Suppressor macrophage treated with lipopolysaccharide for 4 hours (primary cell): ENCODE results near the gene CRHR2.
"Not testable (repeated sequence)": the region's sequence is repeated elsewhere in the genome, so short reads cannot be mapped to it uniquely, and the experiment has no call there.

Experiments
- DNase-seq: peaks from one replicate; pipeline ENCODE4 v3.0.0-alpha.2; 2020

CRHR2 gene

DNA sequence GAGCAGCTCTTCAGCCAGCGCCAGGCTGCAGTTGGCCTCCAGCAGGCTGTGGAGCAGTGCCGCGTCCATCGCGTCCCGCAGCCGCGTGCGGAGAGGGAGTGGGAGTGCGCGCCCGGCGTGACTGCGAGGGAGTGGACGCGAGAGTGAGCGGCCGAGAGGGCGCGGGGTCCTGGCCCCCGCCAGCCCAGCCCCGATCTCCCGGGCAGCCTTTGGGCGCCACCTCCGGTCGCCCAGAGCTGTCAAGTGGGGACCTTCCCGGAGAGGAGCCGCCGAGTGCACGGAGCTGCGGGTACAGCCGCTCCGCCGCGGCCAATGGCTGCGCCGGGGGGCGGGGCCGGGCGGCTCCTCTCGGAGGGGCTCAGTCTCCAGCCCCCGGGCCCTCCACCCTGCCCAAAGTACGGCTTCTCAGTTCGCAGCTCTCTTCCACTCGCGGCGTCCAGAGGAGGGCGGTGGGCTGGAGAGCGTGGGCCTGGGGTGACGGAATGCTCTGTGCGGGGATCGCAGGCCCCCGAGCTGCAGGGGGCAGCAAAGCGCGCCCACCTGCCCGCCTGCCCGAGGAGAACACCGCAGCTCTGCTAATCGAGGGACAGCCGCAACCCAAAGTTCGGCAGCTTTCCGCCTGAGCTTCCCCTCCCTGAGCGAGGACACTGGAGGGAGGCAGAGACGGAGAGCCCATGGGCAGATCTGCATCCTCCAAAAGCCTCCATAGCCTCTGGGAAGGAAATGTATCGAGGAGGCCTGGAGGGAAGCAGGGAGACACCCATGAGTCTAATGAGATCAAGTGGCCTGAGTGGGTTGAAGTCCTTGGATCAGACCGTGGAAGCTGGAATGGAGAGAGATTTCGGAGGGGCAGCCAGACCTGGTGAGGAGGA lies at the start of gene CRHR2:
Gene CRHR2, minus strand, starts transcription at position 245 of the 872 bp plus-strand sequence. Its CDS starts 176 bp downstream, at position 69.
- DNase-seq, result peak; percentile 7

DNA sequence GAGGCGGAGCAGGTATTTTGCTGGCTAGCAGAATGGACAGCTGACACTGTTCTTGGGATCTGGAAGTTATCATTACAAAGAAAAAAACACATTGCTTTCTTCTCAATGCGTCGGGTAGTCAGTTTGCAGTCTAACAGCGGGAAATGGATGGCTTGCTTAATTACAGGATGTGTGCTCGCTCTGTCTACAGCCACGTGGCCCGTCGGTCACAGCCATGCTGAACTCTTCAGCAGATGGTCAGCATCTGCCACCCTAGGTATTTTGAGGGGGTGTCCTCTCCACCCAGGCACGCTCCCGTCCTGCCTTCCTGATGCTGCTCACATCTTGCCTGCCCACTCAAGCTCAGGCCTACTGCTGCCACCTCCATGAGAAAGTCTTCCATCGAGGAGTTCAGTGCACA lies 49.3 kb upstream of the CRHR2 start:
- no peak for DNase-seq

DNA sequence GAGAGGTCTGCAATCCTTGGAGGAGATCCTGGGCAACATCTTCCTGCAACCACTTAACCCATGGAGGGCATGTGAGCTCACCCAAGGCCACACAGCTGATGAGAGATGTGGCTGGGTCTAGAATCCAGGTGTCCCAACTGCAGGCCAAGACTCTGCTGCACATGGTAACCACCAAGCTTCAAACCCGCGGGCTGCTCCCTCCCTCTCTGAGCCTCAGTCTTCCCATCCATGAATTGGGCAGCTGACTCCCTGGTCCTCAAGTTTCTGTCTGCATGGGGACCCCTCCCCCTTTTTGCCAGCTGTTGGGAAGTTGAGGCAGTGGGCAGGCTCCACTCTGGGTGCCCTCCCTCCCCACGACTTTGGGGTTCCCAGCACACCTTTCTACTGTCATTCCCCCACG lies 48.7 kb upstream of the CRHR2 start:
- no peak for DNase-seq

DNA sequence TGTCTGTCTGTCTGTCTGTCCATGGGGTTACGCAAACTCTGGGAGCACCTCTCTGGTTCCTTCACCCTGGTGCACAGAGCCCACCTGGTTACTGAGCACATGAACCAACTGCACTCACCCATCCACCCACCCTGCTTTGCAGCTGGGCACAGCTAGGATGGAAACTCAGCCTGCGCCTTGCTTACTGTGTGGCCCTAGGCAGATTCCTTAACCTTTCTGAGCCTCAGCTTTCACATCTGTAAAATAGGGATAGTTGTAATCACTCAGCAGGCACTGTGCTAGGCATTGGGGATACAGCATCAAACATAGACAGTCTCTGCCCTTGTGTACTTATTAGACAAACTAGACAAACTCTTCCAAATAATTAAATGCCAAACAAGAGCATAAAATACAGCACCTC lies 47.8 kb upstream of the CRHR2 start:
- no peak for DNase-seq

DNA sequence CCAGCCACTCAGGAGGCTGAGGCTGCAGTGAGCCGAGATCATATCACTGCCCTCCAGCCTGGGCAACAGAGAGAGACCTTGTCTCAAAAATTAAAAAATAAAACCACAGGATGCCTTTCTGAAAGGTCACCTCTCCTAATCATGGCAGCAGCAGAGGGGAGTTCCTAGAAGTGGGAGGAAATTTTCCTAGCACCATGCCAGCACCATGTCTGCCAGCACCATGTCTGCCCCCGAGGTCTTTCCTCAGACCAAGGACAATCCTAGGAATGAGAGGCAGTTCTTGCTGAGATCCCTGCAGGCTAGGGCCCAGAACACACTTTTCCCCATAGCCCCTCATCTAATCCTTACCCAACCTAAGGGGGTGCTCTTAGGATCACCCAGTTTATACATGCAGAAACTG lies 47.4 kb upstream of the CRHR2 start:
- DNase-seq, result no peak

DNA sequence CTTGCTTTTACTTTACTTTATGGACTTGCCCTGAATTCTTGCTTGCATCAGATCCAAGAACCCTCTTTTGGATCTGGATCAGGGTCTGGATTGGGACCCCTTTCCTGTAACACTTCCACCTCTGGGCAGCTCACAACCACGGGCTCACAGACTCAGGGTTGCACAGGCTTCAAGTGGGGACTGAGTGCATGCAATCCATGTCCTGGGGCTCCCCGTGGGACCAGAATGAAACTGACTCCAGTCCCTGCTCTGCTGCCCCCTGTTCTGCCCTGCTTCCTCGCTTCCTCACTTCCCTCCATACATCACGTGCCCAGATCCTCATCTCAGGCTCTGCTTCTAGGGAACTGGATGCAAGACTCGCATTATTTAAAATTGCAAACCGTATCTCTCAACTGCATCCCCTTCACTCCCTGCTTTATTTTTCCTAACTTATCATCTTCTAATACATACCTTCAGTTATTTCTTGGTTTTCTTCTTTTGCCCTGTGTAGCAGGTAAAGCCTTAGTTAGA lies 46.4 kb upstream of the CRHR2 start:
- no peak for DNase-seq

DNA sequence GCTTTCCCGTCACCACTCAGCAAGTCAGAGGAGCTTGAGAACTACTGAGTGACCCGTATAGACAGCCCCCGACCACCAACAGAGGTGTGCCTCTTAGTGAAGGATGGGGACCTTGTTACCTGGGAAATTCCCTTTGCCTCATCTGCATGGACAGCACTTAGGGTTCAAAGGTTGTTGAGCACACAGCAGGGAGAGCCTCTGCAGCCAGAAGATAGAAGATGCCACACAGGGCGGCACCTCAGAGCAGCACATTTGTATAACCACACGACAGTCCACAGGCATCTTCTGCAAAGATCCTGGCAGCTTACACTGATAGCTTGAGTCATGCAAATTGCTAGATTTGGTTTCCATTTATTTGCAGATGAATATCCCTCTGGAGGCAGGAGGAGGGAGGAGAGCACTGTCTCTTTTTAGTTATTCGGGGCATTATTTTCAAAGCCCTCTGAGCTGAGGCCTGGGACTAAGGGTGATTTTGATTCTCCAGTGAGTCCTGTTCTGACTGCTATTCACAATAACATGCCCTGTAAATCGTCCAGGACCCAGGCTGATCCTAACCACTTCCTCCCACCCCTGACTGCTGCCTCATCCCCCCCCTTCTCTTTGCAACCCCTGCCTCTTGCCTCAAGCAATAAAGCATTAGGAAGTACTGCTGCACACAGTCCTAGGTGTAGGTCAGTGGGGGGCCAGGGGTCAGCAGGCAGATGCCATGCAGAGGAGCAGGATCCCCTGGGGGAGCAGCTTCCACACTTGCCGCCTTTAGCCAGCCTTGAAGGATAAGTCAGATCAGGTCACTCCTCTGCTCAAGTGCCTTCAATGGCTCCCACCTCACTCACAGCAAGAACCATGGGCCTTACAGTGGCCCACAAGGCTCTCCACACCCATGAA lies 45.0 kb upstream of the CRHR2 start:
- DNase-seq, result no peak

DNA sequence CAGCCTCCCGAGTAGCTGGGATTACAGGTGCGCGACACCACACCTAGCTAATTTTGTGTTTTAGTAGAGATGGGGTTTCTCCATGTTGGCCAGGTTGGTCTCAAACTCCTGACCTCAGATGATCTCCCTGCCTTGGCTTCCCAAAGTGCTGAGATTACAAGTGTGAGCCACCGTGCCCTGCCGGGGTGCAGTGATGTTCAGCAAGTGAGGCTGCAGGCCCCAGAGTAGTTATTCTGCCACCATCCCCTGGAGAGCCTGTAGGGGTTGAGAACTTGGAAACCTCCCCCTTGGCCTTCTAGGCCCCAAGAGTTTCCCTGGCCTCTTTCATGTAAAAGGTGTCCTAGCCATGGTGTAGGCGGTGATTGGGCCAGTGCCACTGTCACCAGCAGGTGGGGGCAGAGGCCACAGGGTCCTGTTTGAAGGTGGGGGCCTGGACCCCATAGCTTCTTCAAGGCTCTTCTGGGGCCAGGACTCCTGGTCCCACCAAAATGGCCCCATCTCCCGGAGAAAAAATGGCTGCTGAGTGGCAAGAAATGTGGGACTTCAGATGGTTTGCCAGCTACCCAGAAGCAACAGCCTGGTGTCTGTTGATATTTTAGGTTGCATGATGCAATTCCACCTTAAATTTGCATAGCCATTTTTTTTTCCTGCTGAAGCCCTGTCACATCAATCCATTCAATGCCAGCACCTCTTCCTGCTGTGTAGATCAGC lies 44.2 kb upstream of the CRHR2 start:
- DNase-seq, result no peak

DNA sequence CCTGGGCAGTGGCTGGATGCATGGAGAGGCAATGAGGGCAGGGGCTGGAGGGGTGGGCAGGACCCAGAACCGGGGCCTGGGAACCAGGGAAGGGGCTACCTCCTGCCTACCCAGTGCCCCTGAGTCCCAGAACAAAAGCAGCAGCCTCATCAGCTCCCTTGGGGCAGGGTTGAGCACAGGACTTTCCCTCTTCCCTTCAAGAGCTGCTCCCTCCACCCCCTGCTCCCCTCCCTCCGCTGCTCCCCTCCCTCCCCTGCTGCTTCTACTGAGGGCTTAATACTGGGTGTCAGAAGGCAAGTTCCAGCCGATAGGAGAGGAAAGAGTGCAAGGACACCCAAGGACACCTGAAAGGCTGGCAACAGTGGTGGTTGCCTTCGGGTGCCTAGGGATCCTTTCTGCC lies 41.5 kb upstream of the CRHR2 start:
- DNase-seq, result no peak

DNA sequence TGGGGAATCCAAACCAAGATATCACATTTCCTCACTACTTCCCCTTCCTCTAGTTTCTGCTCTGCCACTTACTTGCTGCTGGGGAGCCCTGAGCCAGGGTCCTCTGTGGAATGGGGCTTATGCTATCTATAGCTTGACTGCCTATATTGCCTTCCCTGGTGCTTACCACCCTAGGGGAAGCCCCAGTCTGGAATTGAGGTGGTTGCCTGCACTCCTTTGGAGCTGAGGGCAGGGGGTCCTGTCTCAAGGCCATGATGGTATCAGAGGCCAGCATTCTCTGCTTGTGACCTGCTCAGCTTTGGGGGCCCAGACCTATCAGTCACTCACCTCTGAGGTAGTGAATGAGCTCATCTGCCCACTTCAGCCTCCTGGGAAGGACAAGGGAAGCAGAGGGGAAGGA lies 40.4 kb upstream of the CRHR2 start:
- no peak for DNase-seq

DNA sequence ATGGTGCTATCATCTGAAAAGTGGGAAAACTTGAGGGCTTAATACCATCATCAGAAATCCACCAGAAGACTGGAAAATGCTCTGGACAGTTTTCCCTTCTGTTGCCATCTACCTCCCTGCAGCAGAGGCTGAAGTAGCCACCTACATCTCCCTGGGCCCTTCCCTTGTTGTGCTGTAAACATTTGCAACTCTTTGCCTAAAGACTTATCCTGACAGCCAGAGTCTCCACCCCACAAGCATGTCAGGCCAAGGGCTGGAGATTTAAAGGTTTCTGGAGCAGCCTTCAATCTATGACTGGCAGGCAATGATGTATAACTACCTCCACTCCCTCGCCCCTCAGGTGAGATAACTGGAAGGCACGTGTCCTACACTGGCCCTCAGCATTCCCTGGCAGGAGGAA lies 39.9 kb upstream of the CRHR2 start:
- DNase-seq, result no peak

DNA sequence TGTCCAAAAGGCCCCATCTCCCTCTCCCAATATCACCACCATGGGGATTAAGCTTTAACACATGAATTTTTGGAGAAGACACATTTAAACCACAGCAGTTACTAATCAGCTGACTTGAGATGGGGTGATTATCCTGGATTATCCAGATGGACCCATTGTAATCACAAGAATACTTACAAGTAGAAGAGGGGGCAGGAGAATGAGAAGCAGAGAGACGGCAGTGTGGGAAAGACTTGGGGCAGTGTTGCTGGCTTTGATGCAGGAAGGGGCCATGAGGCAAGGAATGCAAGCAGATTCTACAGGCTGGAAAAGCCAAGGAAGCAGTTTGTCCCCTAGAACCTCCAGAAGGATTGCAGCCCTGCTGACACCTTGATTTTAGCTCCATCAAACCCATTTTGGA lies 39.0 kb upstream of the CRHR2 start:
- DNase-seq, result no peak

DNA sequence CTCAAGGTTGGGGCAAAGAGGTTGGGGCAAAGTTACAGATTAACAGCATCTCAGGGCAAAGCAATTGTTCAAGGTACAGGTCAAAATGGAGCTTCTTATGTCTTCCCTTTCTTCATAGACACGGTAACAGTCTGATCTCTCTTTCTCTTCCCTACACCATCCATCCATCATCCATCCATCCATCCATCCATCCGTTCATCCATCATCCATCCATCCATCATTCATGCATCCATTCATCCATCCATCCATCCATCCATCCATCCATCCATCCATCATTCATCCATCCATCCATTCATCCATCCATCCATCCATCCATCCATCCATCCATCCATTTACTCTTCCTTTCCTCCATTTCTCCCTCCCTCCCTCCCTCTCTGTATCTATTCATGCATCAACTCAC lies 37.2 kb upstream of the CRHR2 start:
- not testable (repeated sequence) for DNase-seq

DNA sequence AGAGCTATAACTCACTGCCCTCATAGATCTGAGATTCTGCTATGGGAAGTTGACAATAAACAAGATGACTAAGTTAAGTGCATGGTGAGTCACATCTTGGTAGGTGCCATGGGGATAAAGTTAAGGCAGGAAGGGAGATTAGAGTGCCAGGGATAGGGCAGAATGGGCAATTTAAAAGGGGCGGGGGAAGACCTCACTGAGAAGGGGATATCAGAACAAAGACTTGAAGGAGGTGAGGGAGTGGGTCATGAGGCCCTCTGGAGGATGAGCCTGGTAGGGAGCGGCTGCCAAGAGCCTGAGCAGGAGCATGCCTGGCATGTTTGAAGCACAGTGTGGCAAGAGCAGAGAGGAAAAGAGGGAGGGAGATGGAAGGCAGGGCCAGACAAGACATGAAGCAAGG lies 34.9 kb upstream of the CRHR2 start:
- DNase-seq, result no peak

DNA sequence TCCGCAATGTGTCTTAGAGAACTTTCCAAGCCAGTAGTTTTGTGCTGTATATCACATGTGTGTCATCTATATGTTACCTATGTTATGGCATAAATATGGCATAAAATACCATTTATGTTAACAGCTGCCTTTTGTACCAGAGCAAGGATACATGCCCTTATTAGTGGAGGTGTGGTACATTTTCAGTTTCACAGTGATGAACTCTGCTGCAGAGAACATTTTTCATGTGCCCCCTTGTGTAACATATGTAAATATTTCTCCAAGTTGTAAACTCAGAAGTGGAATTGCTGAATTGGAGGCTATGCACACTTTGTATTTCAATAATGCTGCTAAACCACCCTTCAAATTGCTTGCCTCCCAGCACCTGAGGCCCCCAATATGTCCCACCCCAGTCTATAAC lies 31.9 kb upstream of the CRHR2 start:
- DNase-seq, result no peak

DNA sequence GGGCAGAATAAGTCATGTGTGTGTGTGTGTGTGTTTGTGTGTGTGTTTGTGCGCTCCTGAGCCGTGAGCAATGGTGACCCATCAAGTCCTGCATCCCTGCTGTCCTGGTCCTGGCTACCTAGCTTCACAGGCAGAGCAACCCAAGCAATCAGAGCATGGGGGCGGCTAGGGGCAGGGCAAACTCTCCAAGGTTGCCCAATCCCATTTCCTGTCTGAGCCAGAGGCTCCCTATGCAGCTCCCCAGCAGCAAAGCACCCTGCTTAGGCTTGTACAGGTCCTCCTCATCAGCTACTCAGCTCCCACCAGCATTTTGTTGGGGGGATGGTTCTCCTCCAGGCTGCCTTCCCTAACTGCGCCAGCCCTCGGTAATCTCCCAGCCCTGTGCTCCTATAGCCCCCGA lies 31.1 kb upstream of the CRHR2 start:
- peak; percentile 10 for DNase-seq

DNA sequence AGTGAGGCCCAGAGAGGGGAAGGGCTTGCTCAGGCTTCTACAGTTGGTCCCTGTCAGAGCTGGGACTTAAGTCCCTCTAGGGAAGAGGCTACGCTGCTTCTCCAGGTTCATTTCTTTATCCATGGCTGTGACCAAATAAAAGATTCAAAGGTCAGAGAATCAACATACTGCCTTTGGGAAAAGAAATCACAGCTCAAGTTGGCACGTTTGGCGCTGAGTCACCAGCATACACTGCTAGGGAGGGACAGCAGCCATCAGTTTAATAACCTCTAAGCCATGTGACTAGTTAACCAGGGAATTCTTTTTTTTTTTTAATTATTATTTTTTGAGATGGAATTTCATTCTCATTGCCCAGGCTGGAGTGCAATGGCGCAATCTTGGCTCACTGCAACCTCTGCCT lies 28.4 kb upstream of the CRHR2 start:
- no peak for DNase-seq

DNA sequence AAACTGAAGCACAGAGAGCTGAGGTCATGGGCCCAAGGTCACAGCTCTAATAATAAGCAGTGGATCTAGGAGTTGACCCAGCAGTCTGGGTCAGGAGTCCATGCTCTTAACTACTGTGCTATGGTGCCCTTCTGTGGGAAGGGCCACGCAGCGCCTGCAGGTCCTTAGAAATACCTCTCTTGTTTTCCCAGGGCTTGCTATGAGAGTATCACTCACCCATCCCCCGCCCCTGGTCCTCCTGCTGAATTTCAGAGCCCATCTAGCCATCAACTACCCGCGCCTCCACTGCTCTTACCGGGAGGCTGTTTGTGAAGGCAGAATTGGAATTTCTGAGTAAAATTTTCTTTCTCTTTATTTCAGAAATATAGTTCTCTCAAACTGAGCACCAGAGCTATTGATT lies 27.3 kb upstream of the CRHR2 start:
- no peak for DNase-seq

DNA sequence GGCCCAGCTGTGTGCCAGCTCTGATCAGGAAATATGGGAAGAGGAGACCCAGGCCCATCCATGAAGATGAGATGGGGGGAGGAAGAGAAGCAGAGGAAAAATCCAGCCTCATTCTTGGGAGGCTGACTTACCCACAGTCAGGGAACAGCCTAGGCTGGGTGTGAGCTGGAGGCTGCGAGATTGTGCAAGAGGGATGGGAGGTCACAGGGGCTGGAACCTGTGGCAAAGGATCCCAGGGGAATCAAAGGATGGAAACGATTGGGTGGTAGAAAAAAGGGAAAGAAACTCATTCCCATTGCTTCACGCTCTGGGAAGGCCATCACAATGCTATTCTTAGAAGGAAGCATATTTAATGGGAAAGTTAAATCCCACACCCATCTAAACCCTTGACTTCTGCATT lies 26.7 kb upstream of the CRHR2 start:
- no peak for DNase-seq

DNA sequence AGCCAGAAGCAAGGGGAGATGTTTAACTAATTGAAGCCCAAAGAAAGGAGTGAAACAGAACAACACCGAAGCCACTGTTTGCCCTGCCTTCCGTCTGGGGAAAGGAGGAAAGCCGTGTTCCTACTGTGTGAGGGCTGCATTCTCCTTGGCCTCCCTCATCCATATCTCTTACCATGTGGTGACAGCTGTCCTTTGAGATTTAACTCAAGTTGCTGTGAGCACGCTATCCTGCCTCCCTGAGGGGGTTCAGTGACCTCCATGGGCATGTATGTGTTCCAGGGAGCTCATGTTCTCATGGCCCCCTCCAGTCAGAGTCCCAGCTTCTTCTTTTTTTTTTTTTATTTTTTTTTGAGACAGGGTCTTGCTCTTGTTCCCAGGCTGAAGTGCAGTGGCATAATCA lies 26.2 kb upstream of the CRHR2 start:
- no peak for DNase-seq

DNA sequence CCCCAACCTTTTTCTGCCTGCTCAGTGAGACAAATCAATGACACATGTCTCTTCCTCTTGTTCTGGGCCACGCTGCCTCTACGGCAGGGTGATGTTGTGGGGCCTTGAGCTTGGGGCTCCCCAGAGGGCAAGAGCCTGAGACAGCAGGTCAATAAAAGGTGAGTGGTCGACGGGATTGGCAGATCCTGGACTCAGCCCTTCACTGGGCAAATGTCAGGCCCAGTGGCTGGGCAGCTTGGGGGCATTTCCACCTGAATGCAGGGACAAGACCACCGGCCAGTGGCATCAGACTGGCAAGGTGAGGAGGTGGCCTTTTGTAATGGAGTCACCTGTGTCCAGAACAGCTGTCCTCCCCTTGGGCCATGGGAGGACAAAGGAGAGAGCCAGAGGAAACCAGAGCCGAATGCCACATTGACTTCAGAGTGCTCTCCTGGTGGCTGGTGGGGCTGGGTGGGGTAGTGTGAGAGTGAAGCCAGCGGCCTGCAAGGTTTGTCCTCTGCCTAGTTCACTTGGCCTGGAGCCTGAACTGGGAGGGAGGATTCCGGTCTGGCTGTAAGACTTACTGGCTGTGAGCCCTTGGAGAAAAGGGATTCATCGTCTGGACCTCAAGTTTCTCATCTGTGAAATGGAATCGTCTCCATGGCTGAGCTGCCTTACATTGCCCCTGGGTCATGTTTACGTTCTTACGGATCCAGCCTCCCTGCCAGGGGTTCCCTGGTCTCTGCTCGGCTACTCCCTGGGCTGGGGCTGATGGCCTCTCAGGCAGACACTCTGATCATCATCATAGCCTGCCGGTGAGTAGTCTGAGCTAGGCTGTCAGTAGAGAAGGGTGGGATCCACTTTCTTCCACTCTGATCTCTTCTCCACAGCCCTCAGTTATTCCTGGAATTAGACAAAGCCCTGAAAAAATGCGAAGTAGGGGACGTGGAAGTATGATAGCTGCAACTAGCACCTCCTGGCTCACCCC lies 25.4 kb upstream of the CRHR2 start:
- DNase-seq, result no peak

DNA sequence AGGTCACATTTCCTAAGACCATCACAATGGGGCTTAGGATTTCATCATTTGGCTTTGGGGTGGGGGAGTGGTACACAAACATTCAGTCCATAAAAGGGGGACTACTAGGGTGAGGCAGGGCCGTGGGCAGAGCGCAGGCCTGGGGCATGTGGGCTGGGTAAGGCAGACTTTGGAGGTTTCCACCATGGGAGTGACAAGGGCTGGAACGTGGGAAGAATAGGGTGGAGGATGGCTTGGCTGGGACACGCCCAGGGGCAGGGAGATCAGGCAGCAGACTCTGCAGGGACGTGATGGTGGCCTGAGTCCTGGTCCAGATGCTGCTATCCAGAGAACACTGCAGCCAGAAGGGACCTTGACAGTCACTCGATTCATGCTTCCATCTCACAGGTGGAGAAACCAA lies 24.7 kb upstream of the CRHR2 start:
- no peak for DNase-seq
